ENCODE data around the gene ASB16. TPM values are rescaled to one million over a fixed set of nuclear protein-coding genes. Genes with fewer than 3 reads are reported as not detected.

Gene ASB16
- total and polyA plus RNA-seq, 4 donors: 0.02 to 0.37 (median 0.08) TPM; not detected in 1

DNA sequence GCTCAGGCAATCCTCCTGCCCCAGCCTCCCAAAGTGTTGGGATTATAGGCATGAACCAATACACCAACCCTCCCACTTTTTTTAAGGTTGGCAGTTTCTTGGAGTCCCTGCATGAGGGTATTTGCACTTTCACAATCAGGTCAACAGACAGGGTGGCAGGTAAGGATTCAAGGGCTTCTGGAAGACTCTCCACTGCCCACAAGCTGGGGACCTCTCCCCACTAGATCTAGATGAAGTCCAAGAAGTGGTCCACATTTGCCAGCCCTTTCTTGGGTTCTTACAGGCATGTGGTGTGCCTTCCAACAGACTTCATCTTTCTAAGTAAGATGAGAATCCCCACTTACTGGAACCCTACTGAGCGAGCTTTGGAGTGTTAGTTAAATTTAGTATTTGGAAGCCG lies 3.9 kb downstream of the ASB16 start:
- Histone ChIP-seq H3K4me1 (ENCODE audit: control insufficient read depth in 4 of 4, insufficient read depth in 4 of 4, low read length in 3 of 4) (peaks cover 0 to 8% (median 2%) of the 10 kb centered on the region in 4 donors), H3K36me3 (ENCODE audit: control insufficient read depth in 4 of 4, insufficient read depth in 3 of 4, low read depth in 1 of 4, low read length in 3 of 4) (peaks cover 0 to 5% (median 2%) of the 10 kb centered on the region in 4 donors), H3K27me3 (ENCODE audit: control insufficient read depth in 4 of 4, insufficient read depth in 4 of 4, low read length in 3 of 4) (no peaks in the 10 kb centered on the region), H3K27ac (ENCODE audit: low read depth in 1 of 2, low read length in 2 of 2) (no peak overlapping the region), H3K9ac (ENCODE audit: low read depth in 1 of 2, low read length in 2 of 2) (no peak overlapping the region), H3K4me3 (ENCODE audit: low read depth in 1 of 3, low read length in 3 of 3) (no peak overlapping the region), H3K9me3 (ENCODE audit: control insufficient read depth in 4 of 4, low read length in 3 of 4) (no peaks in the 10 kb centered on the region)
- no peak for DNase-seq (ENCODE audit: low spot score)
- 98% methylated on average over 2 of the region's 2 CpGs for WGBS
- TF ChIP-seq, protein P1, sequence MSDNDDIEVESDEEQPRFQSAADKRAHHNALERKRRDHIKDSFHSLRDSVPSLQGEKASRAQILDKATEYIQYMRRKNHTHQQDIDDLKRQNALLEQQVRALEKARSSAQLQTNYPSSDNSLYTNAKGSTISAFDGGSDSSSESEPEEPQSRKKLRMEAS (IDR thresholded peaks at IDR 0.05): no peak
- TF ChIP-seq, protein P2, sequence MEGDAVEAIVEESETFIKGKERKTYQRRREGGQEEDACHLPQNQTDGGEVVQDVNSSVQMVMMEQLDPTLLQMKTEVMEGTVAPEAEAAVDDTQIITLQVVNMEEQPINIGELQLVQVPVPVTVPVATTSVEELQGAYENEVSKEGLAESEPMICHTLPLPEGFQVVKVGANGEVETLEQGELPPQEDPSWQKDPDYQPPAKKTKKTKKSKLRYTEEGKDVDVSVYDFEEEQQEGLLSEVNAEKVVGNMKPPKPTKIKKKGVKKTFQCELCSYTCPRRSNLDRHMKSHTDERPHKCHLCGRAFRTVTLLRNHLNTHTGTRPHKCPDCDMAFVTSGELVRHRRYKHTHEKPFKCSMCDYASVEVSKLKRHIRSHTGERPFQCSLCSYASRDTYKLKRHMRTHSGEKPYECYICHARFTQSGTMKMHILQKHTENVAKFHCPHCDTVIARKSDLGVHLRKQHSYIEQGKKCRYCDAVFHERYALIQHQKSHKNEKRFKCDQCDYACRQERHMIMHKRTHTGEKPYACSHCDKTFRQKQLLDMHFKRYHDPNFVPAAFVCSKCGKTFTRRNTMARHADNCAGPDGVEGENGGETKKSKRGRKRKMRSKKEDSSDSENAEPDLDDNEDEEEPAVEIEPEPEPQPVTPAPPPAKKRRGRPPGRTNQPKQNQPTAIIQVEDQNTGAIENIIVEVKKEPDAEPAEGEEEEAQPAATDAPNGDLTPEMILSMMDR (IDR thresholded peaks at IDR 0.05; ENCODE audit: low read depth, low read length, missing input control): no peak
- TF ChIP-seq FOXA2 (IDR thresholded peaks at IDR 0.05) (no peak), HNF4A (conservative IDR thresholded peaks at IDR 0.05) (no peak), RAD21 (IDR thresholded peaks at IDR 0.05) (no peak), GABPA (IDR thresholded peaks at IDR 0.05 in 1 of 2, conservative IDR thresholded peaks at IDR 0.05 in 1 of 2) (no peak), JUND (IDR thresholded peaks at IDR 0.05) (no peak), YY1 (IDR thresholded peaks at IDR 0.05) (no peak), SP1 (IDR thresholded peaks at IDR 0.05) (no peak), HNF4G (IDR thresholded peaks at IDR 0.05) (no peak), EGR1 (IDR thresholded peaks at IDR 0.05; ENCODE audit: low read depth in 2 of 2) (no peak)
- TF ChIP-seq, protein P3, sequence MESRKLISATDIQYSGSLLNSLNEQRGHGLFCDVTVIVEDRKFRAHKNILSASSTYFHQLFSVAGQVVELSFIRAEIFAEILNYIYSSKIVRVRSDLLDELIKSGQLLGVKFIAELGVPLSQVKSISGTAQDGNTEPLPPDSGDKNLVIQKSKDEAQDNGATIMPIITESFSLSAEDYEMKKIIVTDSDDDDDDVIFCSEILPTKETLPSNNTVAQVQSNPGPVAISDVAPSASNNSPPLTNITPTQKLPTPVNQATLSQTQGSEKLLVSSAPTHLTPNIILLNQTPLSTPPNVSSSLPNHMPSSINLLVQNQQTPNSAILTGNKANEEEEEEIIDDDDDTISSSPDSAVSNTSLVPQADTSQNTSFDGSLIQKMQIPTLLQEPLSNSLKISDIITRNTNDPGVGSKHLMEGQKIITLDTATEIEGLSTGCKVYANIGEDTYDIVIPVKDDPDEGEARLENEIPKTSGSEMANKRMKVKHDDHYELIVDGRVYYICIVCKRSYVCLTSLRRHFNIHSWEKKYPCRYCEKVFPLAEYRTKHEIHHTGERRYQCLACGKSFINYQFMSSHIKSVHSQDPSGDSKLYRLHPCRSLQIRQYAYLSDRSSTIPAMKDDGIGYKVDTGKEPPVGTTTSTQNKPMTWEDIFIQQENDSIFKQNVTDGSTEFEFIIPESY (IDR thresholded peaks at IDR 0.05): no peak
- TF ChIP-seq, protein P4, sequence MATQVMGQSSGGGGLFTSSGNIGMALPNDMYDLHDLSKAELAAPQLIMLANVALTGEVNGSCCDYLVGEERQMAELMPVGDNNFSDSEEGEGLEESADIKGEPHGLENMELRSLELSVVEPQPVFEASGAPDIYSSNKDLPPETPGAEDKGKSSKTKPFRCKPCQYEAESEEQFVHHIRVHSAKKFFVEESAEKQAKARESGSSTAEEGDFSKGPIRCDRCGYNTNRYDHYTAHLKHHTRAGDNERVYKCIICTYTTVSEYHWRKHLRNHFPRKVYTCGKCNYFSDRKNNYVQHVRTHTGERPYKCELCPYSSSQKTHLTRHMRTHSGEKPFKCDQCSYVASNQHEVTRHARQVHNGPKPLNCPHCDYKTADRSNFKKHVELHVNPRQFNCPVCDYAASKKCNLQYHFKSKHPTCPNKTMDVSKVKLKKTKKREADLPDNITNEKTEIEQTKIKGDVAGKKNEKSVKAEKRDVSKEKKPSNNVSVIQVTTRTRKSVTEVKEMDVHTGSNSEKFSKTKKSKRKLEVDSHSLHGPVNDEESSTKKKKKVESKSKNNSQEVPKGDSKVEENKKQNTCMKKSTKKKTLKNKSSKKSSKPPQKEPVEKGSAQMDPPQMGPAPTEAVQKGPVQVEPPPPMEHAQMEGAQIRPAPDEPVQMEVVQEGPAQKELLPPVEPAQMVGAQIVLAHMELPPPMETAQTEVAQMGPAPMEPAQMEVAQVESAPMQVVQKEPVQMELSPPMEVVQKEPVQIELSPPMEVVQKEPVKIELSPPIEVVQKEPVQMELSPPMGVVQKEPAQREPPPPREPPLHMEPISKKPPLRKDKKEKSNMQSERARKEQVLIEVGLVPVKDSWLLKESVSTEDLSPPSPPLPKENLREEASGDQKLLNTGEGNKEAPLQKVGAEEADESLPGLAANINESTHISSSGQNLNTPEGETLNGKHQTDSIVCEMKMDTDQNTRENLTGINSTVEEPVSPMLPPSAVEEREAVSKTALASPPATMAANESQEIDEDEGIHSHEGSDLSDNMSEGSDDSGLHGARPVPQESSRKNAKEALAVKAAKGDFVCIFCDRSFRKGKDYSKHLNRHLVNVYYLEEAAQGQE (IDR thresholded peaks at IDR 0.05): no peak

DNA sequence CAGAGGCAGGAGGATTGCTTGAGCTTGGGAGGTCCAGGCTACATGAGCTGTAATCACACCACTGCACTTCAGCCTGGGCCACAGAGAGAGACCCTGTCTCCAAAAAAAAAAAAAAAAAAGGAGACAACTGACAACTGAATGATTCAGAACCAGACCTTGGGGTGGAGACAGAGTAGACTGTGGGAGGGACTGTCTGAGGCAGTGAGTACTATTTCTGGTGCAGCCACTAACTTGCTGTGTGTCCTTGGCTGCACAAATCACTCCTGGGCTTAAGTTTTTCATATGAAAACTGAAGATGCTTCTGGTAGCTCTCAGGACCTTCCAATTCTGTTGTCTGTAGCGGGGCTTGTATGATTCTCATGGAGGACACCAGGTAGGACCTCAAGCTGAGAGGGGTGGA lies 5.8 kb downstream of the ASB16 start:
- Histone ChIP-seq H3K27me3 (ENCODE audit: control insufficient read depth in 4 of 4, insufficient read depth in 4 of 4, low read length in 3 of 4) (no peaks in the 10 kb centered on the region), H3K4me3 (ENCODE audit: low read depth in 1 of 3, low read length in 3 of 3) (no peak overlapping the region), H3K4me1 (ENCODE audit: control insufficient read depth in 4 of 4, insufficient read depth in 4 of 4, low read length in 3 of 4) (no peaks in the 10 kb centered on the region), H3K36me3 (ENCODE audit: control insufficient read depth in 4 of 4, insufficient read depth in 3 of 4, low read depth in 1 of 4, low read length in 3 of 4) (peaks cover 0 to 5% (median 2%) of the 10 kb centered on the region in 4 donors), H3K27ac (ENCODE audit: low read depth in 1 of 2, low read length in 2 of 2) (no peak overlapping the region), H3K9me3 (ENCODE audit: control insufficient read depth in 4 of 4, low read length in 3 of 4) (no peaks in the 10 kb centered on the region), H3K9ac (ENCODE audit: low read depth in 1 of 2, low read length in 2 of 2) (no peak overlapping the region)
- DNase-seq (ENCODE audit: low spot score): no peak
- 100% methylated on average over 1 of the region's 1 CpG for WGBS
- no peak for TF ChIP-seq TAF1 (conservative IDR thresholded peaks at IDR 0.05)
- TF ChIP-seq YY1 (IDR thresholded peaks at IDR 0.05): no peak
- no peak for TF ChIP-seq SP1 (IDR thresholded peaks at IDR 0.05)
- TF ChIP-seq, protein P2 (IDR thresholded peaks at IDR 0.05; ENCODE audit: low read depth, low read length, missing input control): no peak
- TF ChIP-seq, protein P1 (IDR thresholded peaks at IDR 0.05): no peak
- no peak for TF ChIP-seq JUND (IDR thresholded peaks at IDR 0.05)
- TF ChIP-seq GABPA (IDR thresholded peaks at IDR 0.05 in 1 of 2, conservative IDR thresholded peaks at IDR 0.05 in 1 of 2): no peak
- TF ChIP-seq, protein P4 (IDR thresholded peaks at IDR 0.05): no peak
- no peak for TF ChIP-seq NR2F2 (IDR thresholded peaks at IDR 0.05)
- no peak for TF ChIP-seq RXRA (IDR thresholded peaks at IDR 0.05)
- TF ChIP-seq FOXA2 (IDR thresholded peaks at IDR 0.05): no peak
- TF ChIP-seq EGR1 (IDR thresholded peaks at IDR 0.05; ENCODE audit: low read depth in 2 of 2): no peak

Data from liver (tissue), 9 donors.